HG03521 (cell line): ENCODE measurements around the gene PACRGL.
A peak's percentile ranks its signal among the peaks of the same experiment; 100 is the strongest.

Source experiments
- ATAC-seq: cut with Tn5 transposase; IDR thresholded peaks from one replicate; pipeline ENCODE4 v1.9.1; 2021; ENCODE audit warnings: mild to moderate bottlenecking, moderate library complexity; ENCODE audit not compliant: unreplicated experiment

The PACRGL gene

DNA sequence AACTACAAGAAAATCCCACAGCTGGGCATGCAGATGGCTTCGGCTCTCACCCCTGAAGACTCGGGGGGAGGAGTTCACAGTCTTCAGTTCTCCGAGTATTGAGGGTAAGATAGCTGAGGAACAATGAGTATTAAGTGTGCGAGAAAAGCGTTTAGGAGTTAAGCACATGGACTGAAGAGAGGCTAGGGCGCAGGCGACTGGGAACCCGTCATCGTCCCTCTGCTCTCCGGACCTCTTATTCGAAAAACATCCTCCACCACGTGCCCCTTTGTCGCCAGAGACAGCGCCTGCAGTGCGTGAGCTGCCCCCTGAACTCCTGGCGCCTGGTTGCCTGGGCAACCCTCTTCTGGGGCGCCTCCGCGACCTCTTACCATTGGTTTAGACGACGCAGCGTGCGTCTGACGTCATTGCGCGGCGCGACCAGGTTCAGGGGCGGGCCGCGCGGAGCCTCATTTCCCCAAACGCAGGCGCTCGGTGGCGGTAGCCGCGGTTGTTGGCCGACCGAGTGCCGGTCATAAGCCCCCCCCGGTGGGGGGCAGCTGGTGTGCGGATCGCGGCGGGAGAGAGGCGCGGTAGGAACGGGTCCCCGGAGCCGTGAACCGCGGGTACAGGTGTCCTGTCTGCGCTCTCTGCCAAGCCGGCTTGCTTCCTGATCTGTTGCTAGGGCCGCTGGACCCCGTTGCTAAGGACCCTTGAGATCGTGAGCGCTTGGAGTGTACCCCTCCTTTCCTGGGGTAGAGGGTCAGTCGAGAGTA lies at the start of gene PACRGL:
Gene PACRGL (plus strand): TSS at position 452 of the 755 bp plus-strand sequence. CDS start 4,024 bp downstream, outside the sequence.
- ATAC-seq: peak; percentile 100

DNA sequence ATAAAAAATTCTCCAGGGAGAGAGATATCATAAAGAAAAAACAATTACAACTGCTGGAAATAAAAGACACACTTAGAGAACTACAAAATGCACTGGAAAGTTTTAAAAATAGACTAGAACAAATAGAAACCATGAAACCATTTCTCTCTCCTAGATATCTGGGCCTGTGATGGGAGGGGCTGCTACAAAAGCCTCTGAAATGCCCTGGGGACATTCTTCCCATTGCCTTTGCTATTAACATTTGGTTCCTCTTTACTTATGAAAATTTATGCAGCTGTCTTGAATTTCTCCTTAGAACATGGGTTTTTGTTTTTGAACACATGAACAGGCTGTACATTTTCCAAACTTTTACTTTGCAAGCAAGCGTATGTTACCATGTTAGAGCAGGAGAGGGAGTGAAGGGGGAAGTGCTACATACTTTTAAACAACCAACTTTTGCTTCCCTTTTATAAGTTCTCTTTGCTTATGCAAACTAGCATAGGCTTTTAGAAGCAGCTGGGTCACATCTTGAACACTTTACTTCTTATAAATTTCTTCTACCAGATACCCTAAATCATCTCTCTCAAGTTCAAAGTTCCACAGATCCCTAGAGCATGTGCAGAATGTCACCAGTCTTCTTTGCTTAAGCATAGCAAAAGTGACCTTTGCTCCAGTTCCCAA lies 47.9 kb upstream of the PACRGL start:
- ATAC-seq: no peak

DNA sequence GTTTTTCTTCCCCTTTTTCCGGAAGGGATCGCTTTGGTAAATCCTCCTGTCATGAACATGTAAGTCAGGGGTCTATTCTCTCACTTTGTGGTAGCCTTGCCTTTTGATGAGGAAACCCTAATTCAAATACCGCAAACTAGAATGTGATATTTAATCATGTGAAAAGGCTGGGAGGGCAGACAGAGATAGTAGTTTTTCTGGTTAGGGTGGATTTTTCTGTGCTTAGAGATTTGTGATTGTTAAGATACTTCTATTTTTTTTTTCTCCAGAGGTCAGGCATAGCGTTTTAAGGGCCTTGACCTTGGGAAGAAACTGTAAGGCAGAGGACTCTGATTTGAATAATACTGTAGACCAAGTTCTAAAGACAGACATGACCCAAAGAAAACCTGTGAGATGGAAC lies 41.8 kb upstream of the PACRGL start:
- ATAC-seq: no peak

DNA sequence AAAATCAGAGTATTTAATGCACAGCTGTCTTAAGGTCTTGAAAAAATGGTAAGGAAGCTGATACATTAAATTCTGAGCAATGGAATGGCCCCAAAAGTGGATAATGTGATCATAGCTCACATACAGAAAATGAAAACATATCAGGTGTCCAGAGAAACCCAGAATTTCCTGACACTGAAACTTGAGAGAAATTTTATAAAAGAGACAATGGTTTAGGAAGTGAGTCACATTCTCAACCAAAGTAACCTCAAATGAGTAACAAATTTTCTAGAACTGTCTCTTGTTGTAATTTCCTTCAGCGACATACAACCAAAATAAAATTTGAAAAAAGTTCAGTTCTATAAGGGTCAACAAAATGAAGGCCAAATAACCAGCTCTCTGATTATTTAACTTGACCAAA lies 37.4 kb upstream of the PACRGL start:
- ATAC-seq: no peak

DNA sequence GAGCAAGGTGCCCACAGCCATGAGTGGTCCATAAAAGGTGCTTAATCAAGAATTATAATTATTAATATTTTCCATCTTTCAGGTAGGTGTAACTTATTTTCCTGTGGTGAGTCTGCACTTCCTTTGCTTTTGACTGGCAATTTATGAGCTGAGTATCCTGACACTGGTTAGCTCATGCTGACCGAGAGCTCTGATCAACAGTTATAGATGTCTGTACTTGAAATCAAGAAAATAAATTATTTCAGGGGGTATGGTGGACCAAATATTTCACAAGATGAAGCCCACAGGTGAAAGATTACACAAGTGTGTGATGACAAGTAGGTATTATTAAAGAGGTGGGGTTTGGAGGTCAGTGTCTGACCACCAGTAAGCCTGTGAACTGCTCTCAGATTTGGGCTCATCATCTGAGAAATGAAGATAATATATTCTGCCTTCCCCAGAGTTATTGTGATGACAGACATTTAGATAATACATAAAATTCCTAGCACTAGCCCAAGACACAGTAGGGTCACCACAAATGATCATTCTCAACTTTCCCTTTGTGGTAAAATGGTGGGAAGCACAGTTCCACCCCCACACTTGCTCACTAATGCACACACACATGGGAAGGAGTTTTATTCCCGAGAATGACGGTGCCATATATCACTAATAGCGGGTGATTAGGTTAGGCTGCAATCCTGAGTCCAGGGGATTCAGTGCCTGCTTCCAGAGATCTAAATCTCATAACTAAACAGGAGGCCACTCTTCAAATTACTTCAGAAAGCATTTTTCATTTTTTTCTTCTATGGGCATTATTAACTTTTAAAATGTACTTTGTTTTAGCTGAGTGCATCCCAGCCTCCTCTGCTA lies 34.0 kb upstream of the PACRGL start:
- no peak for ATAC-seq

DNA sequence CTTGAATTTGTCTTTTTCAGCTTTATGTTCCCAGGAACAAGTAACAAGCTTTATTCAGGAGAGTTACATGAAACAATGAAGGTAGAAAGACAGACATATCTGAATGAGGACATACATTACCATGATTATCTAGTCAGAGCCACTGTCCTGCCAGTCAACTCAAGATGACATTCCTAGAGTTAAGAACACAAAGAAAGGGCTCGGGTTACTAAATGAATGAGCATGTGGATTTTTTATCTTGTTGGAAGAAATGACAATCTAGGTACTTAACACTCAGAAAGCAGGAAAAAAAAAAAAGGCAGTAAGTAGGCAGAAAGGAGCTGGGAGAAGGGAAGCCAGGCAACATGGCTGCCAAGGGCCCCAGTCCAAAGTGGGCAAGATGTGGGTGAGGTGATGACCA lies 28.0 kb upstream of the PACRGL start:
- no peak for ATAC-seq

DNA sequence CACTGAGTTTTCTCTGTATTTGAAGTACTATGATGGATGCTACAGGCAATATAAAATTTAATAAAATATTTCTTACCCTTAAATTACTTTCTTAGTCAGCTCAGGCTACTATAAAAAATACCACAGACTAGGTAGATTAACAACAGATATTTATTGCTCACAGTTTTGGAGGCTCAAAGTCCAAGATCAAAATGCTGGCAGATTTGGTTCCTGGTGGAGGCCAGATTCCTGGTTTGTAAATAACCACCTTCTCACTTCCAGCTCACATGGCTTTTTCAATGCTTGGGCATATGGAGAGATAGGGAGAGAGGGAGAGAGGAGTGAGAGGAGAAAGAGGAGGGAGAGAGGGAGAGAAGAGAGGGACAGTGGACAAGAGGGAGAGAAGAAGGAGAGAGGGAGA lies 24.5 kb upstream of the PACRGL start:
- no peak for ATAC-seq

DNA sequence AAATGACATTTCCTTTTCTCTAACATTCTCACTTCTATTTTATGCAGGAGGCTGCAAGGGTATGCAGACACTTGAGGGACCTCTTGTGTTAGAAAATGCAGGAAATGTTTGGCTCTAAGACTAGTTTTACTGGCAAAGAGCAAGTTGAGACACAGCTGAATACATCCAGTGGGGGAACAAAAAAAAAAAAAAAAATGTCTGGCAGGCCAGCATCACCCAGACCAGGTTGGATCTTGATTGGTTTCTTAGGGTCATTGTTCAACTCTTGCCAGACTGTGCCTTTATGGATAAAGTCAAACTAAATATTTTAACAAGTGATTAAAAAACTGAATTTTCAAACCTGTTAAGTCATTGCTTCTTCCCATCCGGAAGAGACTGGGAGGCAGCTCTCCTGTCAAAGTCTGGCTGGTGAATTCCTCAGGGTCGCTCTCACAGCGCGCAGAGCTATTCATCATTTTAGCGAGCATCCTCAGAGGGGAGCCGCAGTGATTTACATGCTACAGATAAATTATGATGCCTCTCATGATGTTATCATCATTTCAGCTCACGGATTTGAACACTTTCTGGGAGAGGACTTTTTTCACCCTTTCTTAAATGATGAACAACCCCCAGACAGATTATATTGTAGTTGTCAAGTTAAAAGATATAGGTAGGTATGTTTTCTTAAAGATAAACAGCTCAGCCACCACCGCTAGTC lies 23.6 kb upstream of the PACRGL start:
- ATAC-seq: no peak

DNA sequence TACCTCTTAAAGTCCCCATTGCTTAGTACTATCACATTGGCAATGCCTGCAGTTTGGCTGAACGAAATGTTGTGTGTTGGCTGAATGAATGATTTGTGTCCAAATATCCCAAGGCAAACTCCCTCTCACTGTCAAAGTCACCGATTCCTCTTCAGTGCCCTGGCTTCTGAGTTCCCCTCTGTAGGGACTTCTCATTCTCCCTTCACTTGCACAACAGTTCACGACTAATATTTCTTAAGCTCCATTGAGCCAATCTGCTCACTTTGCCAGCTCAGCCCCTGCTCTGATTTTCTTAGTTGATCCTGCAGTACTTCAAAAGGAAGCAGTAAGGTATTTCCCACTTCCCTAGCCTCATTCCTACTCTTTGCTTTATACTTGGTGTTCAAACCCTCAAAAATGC lies 21.9 kb upstream of the PACRGL start:
- no peak for ATAC-seq

DNA sequence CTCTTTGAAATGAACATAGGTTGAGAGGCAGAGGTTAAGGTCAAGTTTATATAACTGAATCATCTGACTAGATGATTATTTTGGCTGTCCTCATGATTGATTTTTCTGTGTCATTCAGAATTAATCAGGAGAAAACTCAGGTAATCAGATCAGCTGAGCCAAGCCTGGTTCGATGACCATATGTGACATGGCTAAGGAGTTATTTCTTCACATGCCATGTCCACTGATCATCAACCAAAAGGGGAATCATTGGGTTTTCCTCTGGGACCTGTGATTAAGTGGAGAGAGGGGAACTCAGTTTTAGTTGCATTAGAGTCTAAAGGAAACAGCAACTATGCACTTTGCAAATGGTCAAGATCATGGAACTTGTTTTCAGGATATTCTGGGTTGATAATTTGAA lies 20.3 kb upstream of the PACRGL start:
- no peak for ATAC-seq

DNA sequence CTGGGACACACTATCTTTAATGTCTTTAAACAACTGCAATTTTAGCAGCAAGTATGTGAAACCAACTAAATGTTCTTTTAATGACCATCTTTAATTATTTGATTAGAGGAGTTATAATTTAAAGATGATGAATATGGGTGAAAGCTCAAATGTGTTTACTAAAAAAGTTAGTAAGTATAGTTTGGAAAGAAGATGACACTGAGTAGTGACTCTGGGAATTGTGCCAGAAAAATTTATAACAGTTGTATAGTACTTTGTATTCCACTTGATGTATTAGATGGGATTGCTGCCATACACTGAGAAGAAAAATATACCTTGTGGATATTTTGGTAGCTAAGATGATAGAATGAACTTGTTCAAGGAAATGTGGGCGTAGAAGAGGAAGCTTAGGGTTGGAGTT lies 19.5 kb upstream of the PACRGL start:
- no peak for ATAC-seq

DNA sequence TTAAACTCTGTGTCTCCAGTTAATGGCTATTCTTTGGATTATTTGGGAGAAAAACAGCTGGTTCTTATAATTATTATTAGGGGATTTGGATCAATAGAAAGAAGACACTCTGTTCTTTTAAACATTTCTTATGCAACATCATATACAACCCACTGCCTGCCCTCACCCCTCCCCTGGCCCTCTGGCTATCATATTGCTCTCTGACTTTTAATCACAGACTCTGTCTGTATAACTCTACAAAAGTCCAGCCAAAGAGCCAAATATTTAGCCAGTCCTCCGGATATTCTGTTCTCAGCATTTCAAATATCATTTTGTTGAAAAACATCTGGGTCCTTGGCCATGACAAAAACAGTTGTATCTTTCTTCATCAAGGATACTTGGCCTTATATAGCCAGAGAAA lies 19.0 kb upstream of the PACRGL start:
- ATAC-seq: no peak

DNA sequence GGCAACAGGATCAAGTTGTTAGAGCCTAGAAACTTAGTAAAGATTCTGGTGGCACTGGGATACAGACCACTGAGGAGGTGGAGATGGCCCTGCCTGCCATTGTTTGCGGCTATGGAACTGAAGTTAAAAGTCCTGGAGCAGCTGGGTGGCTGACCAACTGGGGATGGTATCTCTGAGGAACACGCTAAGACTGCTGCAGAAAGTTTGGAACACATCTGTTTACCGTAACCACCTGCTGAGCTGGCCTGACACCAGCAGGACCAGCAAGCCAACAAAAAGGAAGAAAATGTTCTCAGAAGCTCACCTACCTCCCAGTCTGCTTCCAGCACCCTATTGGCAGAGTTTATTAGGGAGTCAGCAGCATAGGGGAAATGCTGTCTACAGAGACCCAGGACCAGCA lies 17.4 kb upstream of the PACRGL start:
- no peak for ATAC-seq

DNA sequence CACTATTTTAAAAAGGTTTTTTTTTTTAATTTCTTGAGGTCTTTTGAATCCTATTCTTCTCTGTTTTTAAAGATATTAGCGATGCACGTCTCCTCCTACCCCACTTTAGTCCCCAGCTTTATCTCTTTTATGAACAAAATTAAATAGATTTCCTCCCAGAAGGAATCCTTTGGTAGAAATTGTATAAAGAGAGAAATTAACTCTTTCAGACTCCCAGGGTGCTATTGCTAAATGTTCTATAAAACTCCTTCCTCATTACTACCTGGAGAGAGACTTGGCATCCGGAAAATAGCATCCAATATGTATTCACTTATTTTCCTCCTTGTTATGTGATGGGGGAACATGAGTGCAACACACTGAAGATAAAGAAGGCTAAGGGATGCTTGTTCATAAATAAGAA lies 16.5 kb upstream of the PACRGL start:
- no peak for ATAC-seq

DNA sequence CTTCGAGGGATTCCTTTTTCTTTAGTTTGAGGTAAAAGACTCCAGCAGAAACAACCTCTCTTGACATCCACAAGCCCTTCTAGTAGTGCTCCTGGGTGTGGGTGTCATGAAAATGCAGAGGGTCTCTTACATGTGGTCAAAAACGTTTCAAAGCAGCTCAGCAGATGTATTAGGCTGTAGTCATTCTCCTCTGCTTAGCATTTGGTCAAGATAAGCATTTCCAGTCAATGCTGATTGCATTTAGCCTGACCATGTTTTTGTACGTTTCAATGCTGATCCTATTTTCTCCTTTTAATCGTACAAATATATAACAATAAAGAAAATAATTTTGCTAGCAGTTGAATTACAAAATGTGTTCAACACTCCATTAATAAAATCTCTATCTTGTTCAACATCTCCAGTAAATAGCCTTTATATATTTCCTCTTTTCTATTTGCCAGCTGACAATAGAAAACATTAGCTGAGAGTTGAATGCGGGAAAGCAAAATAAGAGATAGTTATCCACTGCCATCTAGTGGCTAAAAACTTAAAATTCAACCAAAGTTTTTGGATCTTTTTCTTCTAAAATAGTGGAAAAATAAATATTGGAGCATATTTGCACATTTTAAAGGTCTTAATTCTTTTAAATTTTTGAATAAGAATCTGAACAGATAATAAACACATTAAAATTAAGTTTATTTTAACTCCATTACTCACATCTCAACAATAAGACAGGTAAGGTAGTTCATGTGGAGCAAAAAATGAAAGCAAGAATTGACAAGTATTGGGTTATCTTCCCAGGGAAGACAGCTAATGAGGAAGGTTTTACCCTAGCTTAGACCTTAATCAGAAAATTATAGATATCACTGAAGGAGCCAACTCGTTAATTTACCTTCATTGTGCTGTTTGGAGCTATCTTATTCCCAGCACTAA lies 15.2 kb upstream of the PACRGL start:
- ATAC-seq: no peak

DNA sequence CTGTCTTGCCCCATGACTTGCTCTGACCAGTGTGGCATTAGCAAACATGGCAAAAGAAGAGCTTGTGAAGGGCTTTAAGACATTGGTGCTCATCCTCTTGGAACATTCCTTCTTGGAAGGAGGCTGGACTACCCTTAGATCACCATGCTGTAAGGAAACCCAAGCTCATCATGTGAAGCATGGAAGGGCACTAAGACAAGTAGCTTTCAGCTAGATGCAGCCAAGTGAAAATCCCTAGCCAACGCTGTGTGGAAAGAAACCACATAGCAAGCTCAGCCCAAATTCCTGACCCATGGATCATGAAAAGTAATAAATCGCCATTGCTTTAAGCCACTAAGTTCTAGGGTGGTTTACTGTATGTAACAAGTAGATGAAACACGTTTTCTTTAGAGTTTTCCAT lies 12.4 kb upstream of the PACRGL start:
- ATAC-seq: no peak

DNA sequence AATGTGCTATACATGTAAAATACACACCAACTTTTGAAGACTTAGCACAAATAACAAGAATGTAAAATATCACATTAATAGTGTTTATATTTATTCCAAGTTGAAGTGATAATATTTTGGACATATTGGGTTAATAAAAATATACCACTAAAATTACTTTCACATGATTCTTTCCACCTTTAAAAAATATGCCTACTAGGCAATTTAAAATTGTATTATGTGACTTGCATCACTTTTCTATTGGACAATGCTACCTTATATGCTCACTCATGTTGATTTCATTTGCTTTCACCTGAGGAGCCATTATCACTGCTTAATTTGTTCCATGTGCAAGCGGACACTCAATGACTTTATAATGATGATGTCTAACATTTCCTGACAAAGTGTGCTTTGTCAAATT lies 3.4 kb upstream of the PACRGL start:
- ATAC-seq: no peak

DNA sequence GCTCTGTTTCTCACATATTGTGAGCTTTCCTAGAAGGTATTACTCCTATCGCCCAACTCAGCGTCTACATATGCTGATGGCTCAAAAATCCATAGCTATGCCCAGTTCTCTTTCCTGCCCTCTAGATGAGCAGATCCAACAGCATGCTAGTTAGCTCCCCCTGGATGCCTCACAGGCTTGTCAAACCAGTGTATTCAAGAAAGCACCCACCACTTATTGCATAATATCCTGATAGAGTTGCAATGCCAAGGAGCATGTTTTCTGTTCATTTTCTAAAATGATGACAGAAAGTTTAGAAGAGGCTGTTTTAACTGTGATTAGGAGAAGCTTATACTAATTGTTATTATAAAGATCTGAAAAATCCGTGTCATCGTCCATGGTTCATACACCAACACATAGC lies 1.9 kb upstream of the PACRGL start:
- ATAC-seq: no peak

DNA sequence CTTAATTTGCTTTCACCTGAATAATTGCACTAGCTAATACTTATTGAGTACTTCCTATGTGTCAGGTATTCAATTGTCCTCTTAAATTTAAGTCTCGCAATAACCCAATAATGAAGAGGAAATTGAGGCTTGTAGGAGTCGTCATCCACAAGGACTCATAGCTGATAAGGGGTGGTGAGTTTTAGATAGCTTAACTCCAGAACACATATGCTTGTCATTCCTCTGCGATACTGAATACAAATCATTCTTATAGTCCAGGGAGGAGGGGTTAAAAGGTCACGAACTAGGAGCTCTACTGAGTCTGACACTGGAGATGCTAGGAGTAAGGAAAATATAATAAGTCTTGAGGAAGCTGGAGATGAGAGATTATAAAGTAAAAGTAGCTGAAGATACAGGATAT lies 1.4 kb upstream of the PACRGL start:
- no peak for ATAC-seq

DNA sequence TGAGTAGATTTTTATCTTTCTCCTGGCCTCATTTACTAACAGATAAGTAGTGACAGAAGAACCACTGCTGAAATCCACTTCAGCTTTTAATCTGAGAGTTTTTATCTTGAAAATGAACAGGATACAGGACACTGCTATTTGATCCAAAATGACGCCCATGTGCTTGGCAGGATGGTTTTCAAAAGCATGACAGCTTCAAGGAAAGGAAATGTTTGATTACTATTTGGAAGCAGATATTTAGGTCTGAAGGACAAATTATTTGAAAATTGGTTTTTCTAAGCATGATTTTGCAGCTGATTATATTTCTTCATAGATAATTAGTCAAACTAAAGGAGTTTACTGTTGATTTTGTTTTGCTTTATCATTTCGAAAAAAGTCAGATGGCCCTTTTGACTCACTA lies 11.1 kb downstream of the PACRGL start:
- no peak for ATAC-seq
